ENCODE results near the gene MRPL1. TPM values are rescaled to one million over a fixed set of nuclear protein-coding genes. Genes with fewer than 3 reads are reported as not detected.

MRPL1 gene
- total RNA-seq, 2 donors from 2014 or later: 12.2 to 23.4 TPM

DNA sequence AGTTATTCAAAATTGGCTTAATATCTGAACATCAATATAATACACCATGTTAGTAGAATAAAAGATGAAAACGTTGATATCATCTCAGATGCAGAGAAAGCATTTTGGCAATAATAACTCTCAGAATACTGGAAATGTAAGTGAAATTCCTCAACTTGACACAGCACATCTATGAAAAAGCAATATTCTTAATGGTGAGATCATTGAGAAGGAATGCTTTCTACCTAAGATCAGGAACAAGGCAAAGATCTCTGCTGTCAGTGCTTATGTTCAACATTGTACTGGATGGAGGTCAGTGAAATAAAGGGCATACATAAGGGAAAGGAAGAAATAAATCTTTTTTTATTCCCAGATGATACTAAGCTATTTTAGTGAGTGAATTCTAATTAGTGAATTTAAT lies 40.6 kb downstream of the MRPL1 start:
- DNase-seq (no peak), ATAC-seq (no peak)
- 85 to 90% methylated on average over 1 of the region's 1 CpG for WGBS, 2 donors
- H3K9me3 ChIP-seq: no peaks in the 10 kb centered on the region
- intact Hi-C loops (cut with DNase I): no loop called here
- no peak overlapping the region for H3K27ac ChIP-seq
- peaks cover 0 to 3% of the 10 kb centered on the region in 2 donors for H3K36me3 ChIP-seq (replicated peaks in 1 of 2; ENCODE audit: insufficient read depth in 1 of 2, low read depth in 2 of 2)
- no peaks in the 10 kb centered on the region for H3K4me1 ChIP-seq
- no peak overlapping the region for H3K4me3 ChIP-seq
- no peaks in the 10 kb centered on the region for H3K27me3 ChIP-seq
- TF ChIP-seq POLR2A (IDR thresholded peaks at IDR 0.05) (no peak), CTCF (IDR thresholded peaks at IDR 0.05) (no peak)

GRCh38 chr4:77905651-77906263 lies 43.1 kb downstream of the MRPL1 start:
- H3K27me3 ChIP-seq: no peaks in the 10 kb centered on the region
- peaks cover 0 to 3% of the 10 kb centered on the region in 2 donors for H3K36me3 ChIP-seq (replicated peaks in 1 of 2; ENCODE audit: insufficient read depth in 1 of 2, low read depth in 2 of 2)
- H3K4me3 ChIP-seq: no peak overlapping the region
- no peaks in the 10 kb centered on the region for H3K9me3 ChIP-seq
- H3K4me1 ChIP-seq: no peaks in the 10 kb centered on the region
- intact Hi-C loops (cut with DNase I): no loop called here
- no peak overlapping the region for H3K27ac ChIP-seq
- DNase-seq (no peak), ATAC-seq (no peak)
- TF ChIP-seq POLR2A (IDR thresholded peaks at IDR 0.05) (no peak), CTCF (IDR thresholded peaks at IDR 0.05) (no peak)

DNA sequence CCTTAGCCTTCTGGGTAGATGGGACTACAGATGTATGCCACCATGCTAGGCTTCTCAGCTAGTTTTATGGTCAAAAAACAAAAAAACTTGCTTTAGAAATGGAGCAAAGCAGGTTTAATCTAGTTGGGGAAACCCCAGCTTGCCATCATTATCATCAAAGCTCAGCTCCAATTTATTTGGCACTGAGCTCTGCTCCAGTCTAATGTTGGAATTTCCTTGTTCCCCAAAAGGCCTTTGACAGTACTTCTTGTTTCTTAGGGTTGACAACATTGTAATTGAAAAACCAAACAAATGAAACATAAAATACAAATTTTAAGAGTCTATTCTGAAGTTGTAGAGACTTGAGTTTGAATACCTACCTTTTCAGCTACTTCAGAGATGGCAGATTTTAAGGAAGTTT lies 48.0 kb downstream of the MRPL1 start:
- no peak for DNase-seq
- no peaks in the 10 kb centered on the region for H3K9me3 ChIP-seq
- no peak for ATAC-seq
- H3K27ac ChIP-seq: no peak overlapping the region
- peaks cover 0 to 3% of the 10 kb centered on the region in 2 donors for H3K36me3 ChIP-seq (replicated peaks in 1 of 2; ENCODE audit: insufficient read depth in 1 of 2, low read depth in 2 of 2)
- TF ChIP-seq POLR2A (IDR thresholded peaks at IDR 0.05): no peak
- TF ChIP-seq CTCF (IDR thresholded peaks at IDR 0.05): no peak
- no peaks in the 10 kb centered on the region for H3K4me1 ChIP-seq
- intact Hi-C loops (cut with DNase I): no loop called here
- no peak overlapping the region for H3K4me3 ChIP-seq
- no peaks in the 10 kb centered on the region for H3K27me3 ChIP-seq

GRCh38 chr4:77911091-77911490 lies 48.5 kb downstream of the MRPL1 start:
- 93 to 100% methylated on average over 1 of the region's 1 CpG for WGBS, 2 donors
- no peaks in the 10 kb centered on the region for H3K9me3 ChIP-seq
- intact Hi-C loops (cut with DNase I): no loop called here
- TF ChIP-seq CTCF (IDR thresholded peaks at IDR 0.05) (no peak), POLR2A (IDR thresholded peaks at IDR 0.05) (no peak)
- ATAC-seq: no peak
- no peak for DNase-seq
- H3K27ac ChIP-seq: no peak overlapping the region
- H3K4me1 ChIP-seq: no peaks in the 10 kb centered on the region
- peaks cover 0 to 3% of the 10 kb centered on the region in 2 donors for H3K36me3 ChIP-seq (replicated peaks in 1 of 2; ENCODE audit: insufficient read depth in 1 of 2, low read depth in 2 of 2)
- H3K27me3 ChIP-seq: no peaks in the 10 kb centered on the region
- H3K4me3 ChIP-seq: no peak overlapping the region

DNA sequence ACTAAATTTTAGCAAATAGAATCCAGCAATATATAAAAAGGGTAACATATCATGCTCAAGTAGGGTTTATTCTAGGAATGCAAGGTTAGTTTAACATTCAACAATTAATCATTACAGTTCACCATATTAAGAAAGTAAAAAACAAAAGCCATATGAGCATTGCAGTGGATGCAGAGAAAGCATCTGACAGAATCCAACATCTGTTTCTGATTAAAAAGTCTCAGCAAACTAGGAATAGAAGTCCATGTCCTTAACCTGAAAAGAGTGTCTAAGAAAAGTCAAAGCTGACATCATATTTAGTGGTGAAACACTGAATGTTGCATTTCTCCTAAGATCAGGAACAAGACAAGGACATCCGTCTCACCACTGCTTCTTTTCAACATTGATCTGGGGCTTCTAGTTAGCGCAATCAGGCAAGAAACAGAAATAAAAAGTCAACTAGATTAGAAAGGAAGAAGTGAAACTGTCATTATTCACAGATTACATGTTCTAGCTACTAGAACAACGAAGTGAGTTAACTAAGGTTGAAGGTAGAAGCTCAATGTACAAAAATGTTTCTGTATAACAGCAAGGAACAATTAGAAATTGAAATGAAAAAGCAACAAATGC lies 49.3 kb downstream of the MRPL1 start:
- 86 to 97% methylated on average over 3 of the region's 3 CpGs for WGBS, 2 donors
- TF ChIP-seq CTCF (IDR thresholded peaks at IDR 0.05) (no peak), POLR2A (IDR thresholded peaks at IDR 0.05) (no peak)
- H3K4me3 ChIP-seq: no peak overlapping the region
- intact Hi-C loops (cut with DNase I): no loop called here
- no peaks in the 10 kb centered on the region for H3K27me3 ChIP-seq
- H3K36me3 ChIP-seq (replicated peaks in 1 of 2; ENCODE audit: insufficient read depth in 1 of 2, low read depth in 2 of 2): peaks cover 0 to 3% of the 10 kb centered on the region in 2 donors
- H3K4me1 ChIP-seq: no peaks in the 10 kb centered on the region
- ATAC-seq: no peak
- H3K27ac ChIP-seq: no peak overlapping the region
- DNase-seq: no peak
- H3K9me3 ChIP-seq: no peaks in the 10 kb centered on the region

All from body of pancreas (tissue), 4 donors.